ENCODE measurements around the gene HMCN2.

- TF ChIP-seq, protein P1, sequence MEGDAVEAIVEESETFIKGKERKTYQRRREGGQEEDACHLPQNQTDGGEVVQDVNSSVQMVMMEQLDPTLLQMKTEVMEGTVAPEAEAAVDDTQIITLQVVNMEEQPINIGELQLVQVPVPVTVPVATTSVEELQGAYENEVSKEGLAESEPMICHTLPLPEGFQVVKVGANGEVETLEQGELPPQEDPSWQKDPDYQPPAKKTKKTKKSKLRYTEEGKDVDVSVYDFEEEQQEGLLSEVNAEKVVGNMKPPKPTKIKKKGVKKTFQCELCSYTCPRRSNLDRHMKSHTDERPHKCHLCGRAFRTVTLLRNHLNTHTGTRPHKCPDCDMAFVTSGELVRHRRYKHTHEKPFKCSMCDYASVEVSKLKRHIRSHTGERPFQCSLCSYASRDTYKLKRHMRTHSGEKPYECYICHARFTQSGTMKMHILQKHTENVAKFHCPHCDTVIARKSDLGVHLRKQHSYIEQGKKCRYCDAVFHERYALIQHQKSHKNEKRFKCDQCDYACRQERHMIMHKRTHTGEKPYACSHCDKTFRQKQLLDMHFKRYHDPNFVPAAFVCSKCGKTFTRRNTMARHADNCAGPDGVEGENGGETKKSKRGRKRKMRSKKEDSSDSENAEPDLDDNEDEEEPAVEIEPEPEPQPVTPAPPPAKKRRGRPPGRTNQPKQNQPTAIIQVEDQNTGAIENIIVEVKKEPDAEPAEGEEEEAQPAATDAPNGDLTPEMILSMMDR (IDR thresholded peaks at IDR 0.05): no peak
- no peak for TF ChIP-seq POLR2A (IDR thresholded peaks at IDR 0.05)
Observed at GRCh38 chr9:130363755-130364404, 98.3 kb downstream of the HMCN2 start.

All from right lobe of liver (tissue), 4 donors.